ENCODE results near the gene BRD1. TPM values are rescaled to one million over a fixed set of nuclear protein-coding genes. Genes with fewer than 3 reads are reported as not detected.
A peak's percentile ranks its signal among the peaks of the same experiment; 100 is the strongest.

BRD1 gene
- total and polyA plus RNA-seq, 2 experiments from 2014 or later: 12.3 to 33.8 TPM

DNA sequence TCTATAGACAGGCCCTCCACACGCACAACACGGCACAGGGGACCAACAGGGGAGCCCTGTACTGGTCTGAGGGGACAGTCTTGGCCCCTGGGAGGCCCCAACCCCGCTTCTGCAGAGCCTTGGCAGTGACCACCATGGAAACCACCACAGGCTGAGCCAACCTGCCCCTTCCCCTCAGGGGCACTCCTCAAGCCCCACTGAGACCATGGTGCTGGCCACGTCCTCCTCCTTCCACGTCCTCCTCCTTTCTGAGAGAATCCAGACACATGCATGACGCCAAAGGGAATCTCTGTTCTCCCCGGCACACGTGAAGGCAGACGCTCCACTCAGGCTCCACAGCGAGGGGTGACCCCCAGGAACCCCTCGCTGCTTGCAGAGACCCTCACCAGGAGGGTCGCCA, 2.7 kb downstream of the BRD1 start (continued):
- no peak for TF ChIP-seq POLR2AphosphoS5 (IDR thresholded peaks at IDR 0.05; ENCODE audit: low read depth)
- TF ChIP-seq EZH2 (IDR thresholded peaks at IDR 0.05; ENCODE audit: low read depth, unreplicated experiment): no peak
- TF ChIP-seq, protein P1, sequence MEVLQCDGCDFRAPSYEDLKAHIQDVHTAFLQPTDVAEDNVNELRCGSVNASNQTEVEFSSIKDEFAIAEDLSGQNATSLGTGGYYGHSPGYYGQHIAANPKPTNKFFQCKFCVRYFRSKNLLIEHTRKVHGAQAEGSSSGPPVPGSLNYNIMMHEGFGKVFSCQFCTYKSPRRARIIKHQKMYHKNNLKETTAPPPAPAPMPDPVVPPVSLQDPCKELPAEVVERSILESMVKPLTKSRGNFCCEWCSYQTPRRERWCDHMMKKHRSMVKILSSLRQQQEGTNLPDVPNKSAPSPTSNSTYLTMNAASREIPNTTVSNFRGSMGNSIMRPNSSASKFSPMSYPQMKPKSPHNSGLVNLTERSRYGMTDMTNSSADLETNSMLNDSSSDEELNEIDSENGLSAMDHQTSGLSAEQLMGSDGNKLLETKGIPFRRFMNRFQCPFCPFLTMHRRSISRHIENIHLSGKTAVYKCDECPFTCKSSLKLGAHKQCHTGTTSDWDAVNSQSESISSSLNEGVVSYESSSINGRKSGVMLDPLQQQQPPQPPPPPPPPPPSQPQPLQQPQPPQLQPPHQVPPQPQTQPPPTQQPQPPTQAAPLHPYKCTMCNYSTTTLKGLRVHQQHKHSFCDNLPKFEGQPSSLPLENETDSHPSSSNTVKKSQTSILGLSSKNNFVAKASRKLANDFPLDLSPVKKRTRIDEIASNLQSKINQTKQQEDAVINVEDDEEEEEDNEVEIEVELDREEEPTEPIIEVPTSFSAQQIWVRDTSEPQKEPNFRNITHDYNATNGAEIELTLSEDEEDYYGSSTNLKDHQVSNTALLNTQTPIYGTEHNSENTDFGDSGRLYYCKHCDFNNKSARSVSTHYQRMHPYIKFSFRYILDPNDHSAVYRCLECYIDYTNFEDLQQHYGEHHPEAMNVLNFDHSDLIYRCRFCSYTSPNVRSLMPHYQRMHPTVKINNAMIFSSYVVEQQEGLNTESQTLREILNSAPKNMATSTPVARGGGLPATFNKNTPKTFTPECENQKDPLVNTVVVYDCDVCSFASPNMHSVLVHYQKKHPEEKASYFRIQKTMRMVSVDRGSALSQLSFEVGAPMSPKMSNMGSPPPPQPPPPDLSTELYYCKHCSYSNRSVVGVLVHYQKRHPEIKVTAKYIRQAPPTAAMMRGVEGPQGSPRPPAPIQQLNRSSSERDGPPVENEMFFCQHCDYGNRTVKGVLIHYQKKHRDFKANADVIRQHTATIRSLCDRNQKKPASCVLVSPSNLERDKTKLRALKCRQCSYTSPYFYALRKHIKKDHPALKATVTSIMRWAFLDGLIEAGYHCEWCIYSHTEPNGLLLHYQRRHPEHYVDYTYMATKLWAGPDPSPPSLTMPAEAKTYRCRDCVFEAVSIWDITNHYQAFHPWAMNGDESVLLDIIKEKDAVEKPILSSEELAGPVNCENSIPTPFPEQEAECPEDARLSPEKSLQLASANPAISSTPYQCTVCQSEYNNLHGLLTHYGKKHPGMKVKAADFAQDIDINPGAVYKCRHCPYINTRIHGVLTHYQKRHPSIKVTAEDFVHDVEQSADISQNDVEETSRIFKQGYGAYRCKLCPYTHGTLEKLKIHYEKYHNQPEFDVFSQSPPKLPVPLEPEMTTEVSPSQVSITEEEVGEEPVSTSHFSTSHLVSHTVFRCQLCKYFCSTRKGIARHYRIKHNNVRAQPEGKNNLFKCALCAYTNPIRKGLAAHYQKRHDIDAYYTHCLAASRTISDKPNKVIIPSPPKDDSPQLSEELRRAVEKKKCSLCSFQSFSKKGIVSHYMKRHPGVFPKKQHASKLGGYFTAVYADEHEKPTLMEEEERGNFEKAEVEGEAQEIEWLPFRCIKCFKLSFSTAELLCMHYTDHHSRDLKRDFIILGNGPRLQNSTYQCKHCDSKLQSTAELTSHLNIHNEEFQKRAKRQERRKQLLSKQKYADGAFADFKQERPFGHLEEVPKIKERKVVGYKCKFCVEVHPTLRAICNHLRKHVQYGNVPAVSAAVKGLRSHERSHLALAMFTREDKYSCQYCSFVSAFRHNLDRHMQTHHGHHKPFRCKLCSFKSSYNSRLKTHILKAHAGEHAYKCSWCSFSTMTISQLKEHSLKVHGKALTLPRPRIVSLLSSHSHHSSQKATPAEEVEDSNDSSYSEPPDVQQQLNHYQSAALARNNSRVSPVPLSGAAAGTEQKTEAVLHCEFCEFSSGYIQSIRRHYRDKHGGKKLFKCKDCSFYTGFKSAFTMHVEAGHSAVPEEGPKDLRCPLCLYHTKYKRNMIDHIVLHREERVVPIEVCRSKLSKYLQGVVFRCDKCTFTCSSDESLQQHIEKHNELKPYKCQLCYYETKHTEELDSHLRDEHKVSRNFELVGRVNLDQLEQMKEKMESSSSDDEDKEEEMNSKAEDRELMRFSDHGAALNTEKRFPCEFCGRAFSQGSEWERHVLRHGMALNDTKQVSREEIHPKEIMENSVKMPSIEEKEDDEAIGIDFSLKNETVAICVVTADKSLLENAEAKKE (CRISPR knock-in tag; IDR thresholded peaks at IDR 0.05): no peak
- TF ChIP-seq NANOG (IDR thresholded peaks at IDR 0.05; ENCODE audit: borderline replicate concordance): no peak
- TF ChIP-seq ZNF331 (CRISPR knock-in tag; IDR thresholded peaks at IDR 0.05; ENCODE audit: low read depth): no peak
- TF ChIP-seq CREB1 (CRISPR knock-in tag; IDR thresholded peaks at IDR 0.05; ENCODE audit: low read depth): no peak

DNA sequence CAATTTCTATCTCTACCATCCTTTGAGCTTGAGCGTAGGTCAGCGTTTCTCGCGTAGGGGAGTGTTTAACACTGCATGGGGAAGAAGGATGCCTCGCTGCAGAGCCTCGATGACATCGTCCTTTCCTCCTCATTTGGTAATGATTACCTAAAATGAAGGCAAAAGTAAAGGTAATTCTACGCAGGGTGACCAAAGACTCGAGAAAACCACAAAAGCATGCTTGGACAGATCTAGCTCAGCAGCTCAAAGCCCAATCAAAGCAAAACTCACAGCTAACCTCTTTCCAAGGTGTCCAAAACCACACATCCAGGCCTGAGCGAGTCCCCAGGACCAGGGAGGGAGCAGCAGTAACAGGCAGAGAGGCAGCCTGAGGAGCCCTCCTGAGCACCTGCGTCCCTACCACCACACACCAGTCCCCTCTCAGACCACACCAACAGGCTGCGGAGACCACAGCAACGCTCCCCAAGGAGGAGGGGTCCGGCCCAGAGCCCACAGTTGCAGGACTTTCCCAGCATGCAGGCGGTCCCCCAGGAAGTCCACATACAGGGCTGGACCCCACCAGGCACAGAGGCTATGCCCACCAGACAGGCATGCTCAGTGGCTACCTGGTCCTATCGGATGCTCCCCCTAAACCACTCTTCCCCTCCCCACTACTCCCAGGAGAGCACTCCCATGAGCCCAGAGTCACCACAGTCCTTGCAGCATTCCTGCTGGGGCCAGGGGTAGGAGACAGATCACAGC, 3.3 kb downstream of the BRD1 start:
- H3K4me3 ChIP-seq: no peak overlapping the region
- DNase-seq (ENCODE audit: low spot score) (no peak), ATAC-seq (no peak)
- peaks cover 10% of the 10 kb centered on the region for H3K9me3 Mint-ChIP-seq
- H3K27me3 Mint-ChIP-seq (ENCODE audit: insufficient read depth, low read depth, poor library complexity): peaks cover 15% of the 10 kb centered on the region
- H3K9me2 ChIP-seq (ENCODE audit: insufficient read depth): no peaks in the 10 kb centered on the region
- 0 out of 2 replicates have a peak, but pooled peaks cover 4% of the 10 kb centered on the region for H3K27me3 ChIP-seq (ENCODE audit: insufficient read depth)
- peaks cover 65% of the 10 kb centered on the region for H3K36me3 Mint-ChIP-seq (ENCODE audit: low read depth)
- no peak overlapping the region for H3K27ac ChIP-seq (ENCODE audit: low read depth)
- H3K36me3 ChIP-seq (ENCODE audit: insufficient read depth): peaks cover 12% of the 10 kb centered on the region
- H3K4me2 ChIP-seq: no peak overlapping the region
- no peak overlapping the region for H3K27ac Mint-ChIP-seq
- H4K20me1 ChIP-seq (replicated peaks; ENCODE audit: insufficient read depth): peaks cover 59% of the 10 kb centered on the region
- no peak overlapping the region for H2AFZ ChIP-seq
- peaks cover 8% of the 10 kb centered on the region; the same call in 1 of the 2 replicates for H3K4me1 ChIP-seq (ENCODE audit: insufficient read depth)
- peaks cover 76% of the 10 kb centered on the region for H3K79me2 ChIP-seq (replicated peaks; ENCODE audit: insufficient read depth)
- TF ChIP-seq, protein P2, sequence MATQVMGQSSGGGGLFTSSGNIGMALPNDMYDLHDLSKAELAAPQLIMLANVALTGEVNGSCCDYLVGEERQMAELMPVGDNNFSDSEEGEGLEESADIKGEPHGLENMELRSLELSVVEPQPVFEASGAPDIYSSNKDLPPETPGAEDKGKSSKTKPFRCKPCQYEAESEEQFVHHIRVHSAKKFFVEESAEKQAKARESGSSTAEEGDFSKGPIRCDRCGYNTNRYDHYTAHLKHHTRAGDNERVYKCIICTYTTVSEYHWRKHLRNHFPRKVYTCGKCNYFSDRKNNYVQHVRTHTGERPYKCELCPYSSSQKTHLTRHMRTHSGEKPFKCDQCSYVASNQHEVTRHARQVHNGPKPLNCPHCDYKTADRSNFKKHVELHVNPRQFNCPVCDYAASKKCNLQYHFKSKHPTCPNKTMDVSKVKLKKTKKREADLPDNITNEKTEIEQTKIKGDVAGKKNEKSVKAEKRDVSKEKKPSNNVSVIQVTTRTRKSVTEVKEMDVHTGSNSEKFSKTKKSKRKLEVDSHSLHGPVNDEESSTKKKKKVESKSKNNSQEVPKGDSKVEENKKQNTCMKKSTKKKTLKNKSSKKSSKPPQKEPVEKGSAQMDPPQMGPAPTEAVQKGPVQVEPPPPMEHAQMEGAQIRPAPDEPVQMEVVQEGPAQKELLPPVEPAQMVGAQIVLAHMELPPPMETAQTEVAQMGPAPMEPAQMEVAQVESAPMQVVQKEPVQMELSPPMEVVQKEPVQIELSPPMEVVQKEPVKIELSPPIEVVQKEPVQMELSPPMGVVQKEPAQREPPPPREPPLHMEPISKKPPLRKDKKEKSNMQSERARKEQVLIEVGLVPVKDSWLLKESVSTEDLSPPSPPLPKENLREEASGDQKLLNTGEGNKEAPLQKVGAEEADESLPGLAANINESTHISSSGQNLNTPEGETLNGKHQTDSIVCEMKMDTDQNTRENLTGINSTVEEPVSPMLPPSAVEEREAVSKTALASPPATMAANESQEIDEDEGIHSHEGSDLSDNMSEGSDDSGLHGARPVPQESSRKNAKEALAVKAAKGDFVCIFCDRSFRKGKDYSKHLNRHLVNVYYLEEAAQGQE (IDR thresholded peaks at IDR 0.05; ENCODE audit: unreplicated experiment): no peak
- no peak for TF ChIP-seq JUNB (IDR thresholded peaks at IDR 0.05; ENCODE audit: unreplicated experiment)
- no peak for TF ChIP-seq EZH2 (IDR thresholded peaks at IDR 0.05; ENCODE audit: low read depth, unreplicated experiment)
- H3F3A ChIP-seq (replicated peaks; ENCODE audit: low read depth): no peaks in the 10 kb centered on the region
- peak overlapping the region; percentile 19 for H3K4me3 Mint-ChIP-seq
- H3K4me1 Mint-ChIP-seq: peaks cover 29% of the 10 kb centered on the region

Measured in GM23338 (cell line).